IMR-90 (cell line): ENCODE results near the gene PDCD1LG2. TPM values are rescaled to one million over a fixed set of nuclear protein-coding genes. Genes with fewer than 3 reads are reported as not detected.

Experiments
- ATAC-seq: fragments of 200-7000 bp; cut with Tn5 transposase; 2 replicates; pipeline ENCODE4 v1.9.1; 2020; ENCODE audit warnings: low read depth, mild to moderate bottlenecking, moderate library complexity
- BruUV-seq: library from RNA; stranded (reverse); fragments of 400-500 nt; replicated peaks from 2 replicates; lab custom pipeline; 2021; lab: Mats Ljungman, UMichigan
- CTCF ChIA-PET: fragments of 300-600 bp; formaldehyde crosslinking; extraction: SDS; loops from one replicate; lab custom pipeline; 2021; ENCODE audit warnings: antibody characterized with exemption; lab: Yijun Ruan, JAX
- POLR2A ChIA-PET: fragments of 300-600 bp; sonication (Branson Sonifier 250); formaldehyde crosslinking; loops from one replicate; lab custom pipeline; 2022; ENCODE audit warnings: antibody characterized with exemption; ENCODE audit not compliant: unreplicated experiment; lab: Charles Lee
- DNase-seq: peaks from one replicate; pipeline ENCODE4 v3.0.0; 2013
- H2AFZ ChIP-seq: replicated peaks from 2 replicates; pipeline ENCODE3; 2013; ENCODE audit warnings: low read length, mild to moderate bottlenecking; ENCODE audit not compliant: poor library complexity
- H2AK5ac ChIP-seq: 2 replicates; pipeline ENCODE4 v1.6.1; 2013; ENCODE audit warnings: low read depth, low read length, inconsistent platforms
- H2AK9ac ChIP-seq: replicated peaks from 2 replicates; pipeline ENCODE3; 2013; ENCODE audit warnings: mild to moderate bottlenecking, low read depth, low read length, moderate library complexity; ENCODE audit not compliant: poor library complexity
- H2BK120ac ChIP-seq: 2 replicates; pipeline ENCODE4 v1.6.1; 2013; ENCODE audit warnings: low read depth, low read length, inconsistent platforms
- H2BK15ac ChIP-seq: 3 replicates; pipeline ENCODE4 v1.6.1; 2013; ENCODE audit warnings: low read depth, low read length, inconsistent platforms
- H2BK20ac ChIP-seq: 2 replicates; pipeline ENCODE4 v1.6.1; 2013; ENCODE audit warnings: low read depth, mild to moderate bottlenecking, inconsistent platforms, low read length, moderate library complexity
- H2BK5ac ChIP-seq: 2 replicates; pipeline ENCODE4 v1.6.1; 2013; ENCODE audit warnings: mild to moderate bottlenecking, low read depth, low read length, inconsistent platforms; ENCODE audit not compliant: poor library complexity, severe bottlenecking
- H3K14ac ChIP-seq: replicated peaks from 2 replicates; pipeline ENCODE4 v1.6.1; 2013; ENCODE audit warnings: low read depth, low read length, inconsistent platforms
- H3K18ac ChIP-seq: 2 replicates; pipeline ENCODE4 v1.6.1; 2013; ENCODE audit warnings: low read depth, low read length, control low read depth
- H3K23ac ChIP-seq: 2 replicates; pipeline ENCODE4 v1.6.1; 2013; ENCODE audit warnings: low read depth, low read length, inconsistent platforms
- H3K27ac ChIP-seq: 2 replicates; pipeline ENCODE4 v1.5.1; 2013; ENCODE audit warnings: mild to moderate bottlenecking, control low read depth, low read length; ENCODE audit not compliant: insufficient read depth
- H3K27me3 ChIP-seq: 2 replicates; pipeline ENCODE4 v1.6.1; 2013; ENCODE audit warnings: low read length; ENCODE audit not compliant: control insufficient read depth, insufficient read depth
- H3K36me3 ChIP-seq: 2 replicates; pipeline ENCODE4 v1.6.1; 2013; ENCODE audit warnings: low read length, mixed read lengths; ENCODE audit not compliant: control insufficient read depth, insufficient read depth
- H3K4ac ChIP-seq: 2 replicates; pipeline ENCODE4 v1.6.1; 2013; ENCODE audit warnings: low read depth, low read length, inconsistent platforms
- H3K4me1 ChIP-seq: 2 replicates; pipeline ENCODE4 v1.6.1; 2013; ENCODE audit warnings: low read length, mixed read lengths; ENCODE audit not compliant: control insufficient read depth, insufficient read depth
- H3K4me2 ChIP-seq: 2 replicates; pipeline ENCODE4 v1.6.1; 2013; ENCODE audit warnings: low read depth, mild to moderate bottlenecking, control low read depth, low read length, moderate library complexity
- H3K4me3 ChIP-seq: 2 replicates; pipeline ENCODE4 v1.5.1; 2013; ENCODE audit warnings: low read depth, mild to moderate bottlenecking, control low read depth, low read length, moderate library complexity; ENCODE audit not compliant: insufficient read depth
- H3K56ac ChIP-seq: 2 replicates; pipeline ENCODE4 v1.6.1; 2013; ENCODE audit warnings: low read length, inconsistent platforms; ENCODE audit not compliant: insufficient read depth; ENCODE audit errors: extremely low read depth
- H3K79me1 ChIP-seq, 2 experiments: 2 replicates each; pipeline ENCODE4 v1.6.1; 2013; ENCODE audit warnings: low read length in 2 of 2, inconsistent platforms in 1 of 2, low read depth in 1 of 2
- H3K9ac ChIP-seq: 2 replicates; pipeline ENCODE4 v1.6.1; 2013; ENCODE audit warnings: low read depth, low read length, control low read depth
- H3K9me1 ChIP-seq: 2 replicates; pipeline ENCODE4 v1.6.1; 2013; ENCODE audit warnings: low read length, inconsistent platforms; ENCODE audit not compliant: insufficient read depth
- H3K9me3 ChIP-seq: 2 replicates; pipeline ENCODE4 v1.6.1; 2013; ENCODE audit warnings: low read length; ENCODE audit not compliant: control insufficient read depth, insufficient read depth
- H4K20me1 ChIP-seq: 2 replicates; pipeline ENCODE4 v1.6.1; 2013; ENCODE audit warnings: low read length, inconsistent platforms; ENCODE audit not compliant: insufficient read depth
- H4K5ac ChIP-seq: 2 replicates; pipeline ENCODE4 v1.6.1; 2013; ENCODE audit warnings: mild to moderate bottlenecking, low read depth, low read length, control low read depth
- H4K8ac ChIP-seq, 2 experiments: 2 replicates each; pipeline ENCODE4 v1.6.1; 2013; ENCODE audit warnings: low read depth in 2 of 2, low read length in 2 of 2, control low read depth in 1 of 2, inconsistent platforms in 1 of 2
- H4K91ac ChIP-seq: 2 replicates; pipeline ENCODE4 v1.6.1; 2013; ENCODE audit warnings: low read depth, low read length, inconsistent platforms; ENCODE audit not compliant: insufficient read depth
- BHLHE40 ChIP-seq: fragments of 150-350 bp; IDR thresholded peaks from 2 replicates; pipeline ENCODE4 v1.6.1; 2016; ENCODE audit warnings: mild to moderate bottlenecking, low read depth, low read length
- CEBPB ChIP-seq: IDR thresholded peaks from 2 replicates; pipeline ENCODE4 v1.6.1; 2012; ENCODE audit warnings: low read depth, low read length, improper control_type of control experiment
- CHD1 ChIP-seq: IDR thresholded peaks from 2 replicates; pipeline ENCODE4 v1.6.1; 2012; ENCODE audit warnings: low read depth, low read length, improper control_type of control experiment
- CTCF ChIP-seq: conservative IDR thresholded peaks from 2 replicates; pipeline ENCODE4 v1.5.1; 2012; ENCODE audit warnings: mild to moderate bottlenecking, low read depth, low read length, improper control_type of control experiment
- FOS ChIP-seq: fragments of 150-350 bp; IDR thresholded peaks from 2 replicates; pipeline ENCODE4 v1.6.1; 2016; ENCODE audit warnings: low read depth, low read length
- MAFK ChIP-seq: IDR thresholded peaks from 2 replicates; pipeline ENCODE4 v1.6.1; 2012; ENCODE audit warnings: low read depth, low read length, improper control_type of control experiment
- MAZ ChIP-seq: IDR thresholded peaks from 2 replicates; pipeline ENCODE4 v1.6.1; 2012; ENCODE audit warnings: low read depth, mild to moderate bottlenecking, low read length, improper control_type of control experiment, moderate library complexity, borderline replicate concordance
- MXI1 ChIP-seq: IDR thresholded peaks from 2 replicates; pipeline ENCODE4 v1.6.1; 2012; ENCODE audit warnings: low read depth, mild to moderate bottlenecking, low read length, moderate library complexity, borderline replicate concordance
- NFE2L2 ChIP-seq: fragments of 150-350 bp; IDR thresholded peaks from 2 replicates; pipeline ENCODE4 v1.6.1; 2016; ENCODE audit warnings: low read depth, mild to moderate bottlenecking, low read length
- POLR2A ChIP-seq: IDR thresholded peaks from 2 replicates; pipeline ENCODE4 v1.6.1; 2012; ENCODE audit warnings: mild to moderate bottlenecking, low read depth, low read length
- RAD21 ChIP-seq: IDR thresholded peaks from 2 replicates; pipeline ENCODE4 v1.6.1; 2012; ENCODE audit warnings: low read length, improper control_type of control experiment
- RCOR1 ChIP-seq: IDR thresholded peaks from 2 replicates; pipeline ENCODE4 v1.6.1; 2012; ENCODE audit warnings: mild to moderate bottlenecking, low read length, improper control_type of control experiment; ENCODE audit not compliant: insufficient replicate concordance
- RFX5 ChIP-seq: IDR thresholded peaks from 2 replicates; pipeline ENCODE4 v1.8.0; 2012; ENCODE audit warnings: low read depth, mild to moderate bottlenecking, low read length, moderate library complexity
- SMC3 ChIP-seq: fragments of 150-350 bp; IDR thresholded peaks from 2 replicates; pipeline ENCODE4 v1.6.1; 2016; ENCODE audit warnings: low read depth, mild to moderate bottlenecking, antibody characterized with exemption, low read length, moderate library complexity
- WGBS, 2 experiments: methylation state at CpG; one replicate each; pipeline versions ENCODE4 v1.1.5 to v1.1.7; 2013; ENCODE audit warnings: missing lambda C conversion rate in 2 of 2; ENCODE audit not compliant: insufficient read length in 1 of 2; ENCODE audit errors: extremely low coverage in 2 of 2; 5-methylcytosine and 5-hydroxymethylcytosine counted together
- dilution Hi-C: fragments of 300-500 bp; cut with HindIII; formaldehyde crosslinking; loops from one replicate; pipeline ENCODE4 v1.14.3; 2018; ENCODE audit warnings: low sequenced_read_pairs; ENCODE audit not compliant: unreplicated experiment
- in situ Hi-C: fragments of 300-500 bp; cut with MboI; formaldehyde crosslinking; loops from 3 replicates; pipeline ENCODE4 v1.14.3; 2019; ENCODE audit warnings: low sequenced_read_pairs, inconsistent platforms, mixed read lengths
- intact Hi-C: fragments of 100-400 bp; cut with micrococcal nuclease; formaldehyde crosslinking; loops from 2 replicates; pipeline ENCODE4 v1.10.0; 2022
- polyA plus RNA-seq, 3 experiments: library from polyadenylated mRNA; depleted of rRNA; stranded (reverse); fragments of >200 nt; gene quantifications; 2 replicates each; pipeline ENCODE4 v1.2.3, GENCODE V29; 2012; ENCODE audit warnings: low replicate concordance in 1 of 3
- total RNA-seq: library from RNA; depleted of rRNA; stranded (reverse); fragments of >200 nt; gene quantifications from 2 replicates; pipeline ENCODE4 v1.2.3, GENCODE V29; 2012
- TF ChIP-seq, protein P1 (sequence below): fragments of 150-350 bp; IDR thresholded peaks from 2 replicates; pipeline ENCODE4 v1.6.1; 2017; ENCODE audit warnings: mild to moderate bottlenecking, antibody characterized with exemption, low read length, low read depth

PDCD1LG2 gene
- total and polyA plus RNA-seq, 2 of the 4 experiments (the other 2 are of a cell fraction): 17.5 to 33.3 TPM

DNA sequence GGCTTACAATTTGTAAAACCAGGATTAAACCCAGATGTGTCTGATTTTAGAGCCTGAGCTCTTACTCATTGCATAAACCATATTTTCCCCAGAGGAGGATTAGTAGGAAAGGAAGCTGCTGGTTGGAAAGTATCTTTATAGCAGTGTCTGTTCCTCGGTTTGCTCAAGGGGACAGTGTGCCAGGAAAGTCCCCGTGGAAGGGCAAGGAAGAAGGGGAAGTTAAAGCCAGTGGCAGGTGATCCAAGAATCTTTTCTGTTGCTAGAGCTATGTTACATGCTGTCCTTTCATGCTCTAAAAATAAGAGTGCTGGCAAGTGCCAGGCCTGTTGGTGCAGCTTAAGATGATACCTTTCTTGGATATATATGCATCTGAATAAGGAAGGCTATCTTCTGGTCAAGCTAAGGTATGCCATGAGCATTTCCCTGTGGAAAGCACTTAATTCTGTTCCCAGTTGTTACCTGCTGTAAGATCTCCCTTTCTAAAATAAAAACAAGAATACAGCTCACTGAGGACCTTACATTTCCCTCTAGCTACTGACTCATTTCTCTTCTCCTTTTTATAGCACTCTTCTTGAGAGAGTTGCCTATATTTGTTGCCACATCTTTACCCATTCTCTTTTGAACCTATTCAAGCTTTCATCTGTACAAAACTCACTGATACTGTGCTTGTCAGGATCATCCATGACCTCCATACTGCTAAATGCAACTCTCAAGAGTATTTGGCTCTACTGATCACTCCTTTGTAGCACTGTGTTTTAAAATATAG lies 8.0 kb downstream of the PDCD1LG2 start:
- H2BK5ac ChIP-seq: peak overlapping the region; percentile 10
- peaks cover 6% of the 10 kb centered on the region for H3K36me3 ChIP-seq
- peak overlapping the region; percentile 1; the same call in 1 of the 2 replicates for H3K4me2 ChIP-seq
- H3K4me1 ChIP-seq: peaks cover 9% of the 10 kb centered on the region
- no peaks in the 10 kb centered on the region for H4K20me1 ChIP-seq
- POLR2A ChIA-PET: no interaction called here
- H4K91ac ChIP-seq: no peak overlapping the region; the same call in 1 of the 2 replicates
- no peak overlapping the region for H3K27ac ChIP-seq
- CTCF ChIA-PET: interaction anchor here (0.7 to 1.0 kb wide), 2 partner anchors 33 to 37 kb away, joined by 3 read pairs; no protein-coding TSS in a partner anchor
- in situ Hi-C loops (no loop called here), dilution Hi-C loops (no loop called here), intact Hi-C loops (no loop called here)
- peak overlapping the region; percentile 20; the same call in 1 of the 2 replicates for H2AK5ac ChIP-seq
- peak overlapping the region; percentile 34 to 57; a peak in 2 of 4 replicates for H4K8ac ChIP-seq
- no peak overlapping the region for H2AK9ac ChIP-seq
- no peak for DNase-seq
- no peak overlapping the region for H2BK20ac ChIP-seq
- H3K4ac ChIP-seq: 0 out of 2 replicates have a peak overlapping the region, but pooled peaks have one; percentile 22
- H3K9me1 ChIP-seq: peaks cover 12% of the 10 kb centered on the region
- peak; percentile 58 for ATAC-seq
- H3K56ac ChIP-seq: no peak overlapping the region
- no peaks in the 10 kb centered on the region for H3K9me3 ChIP-seq
- peak overlapping the region; percentile 33; the same call in 1 of the 2 replicates for H3K14ac ChIP-seq
- H2AFZ ChIP-seq: no peak overlapping the region
- no peak overlapping the region for H3K4me3 ChIP-seq
- peaks cover 50 to 77% of the 10 kb centered on the region in 2 experiments for H3K79me1 ChIP-seq
- H3K27me3 ChIP-seq: no peaks in the 10 kb centered on the region
- no peak overlapping the region; the same call in 1 of the 2 replicates for H4K5ac ChIP-seq
- 0 out of 3 replicates have a peak overlapping the region, but pooled peaks have one; percentile 39 for H2BK15ac ChIP-seq
- peak overlapping the region; percentile 5; the same call in 1 of the 2 replicates for H2BK120ac ChIP-seq
- H3K9ac ChIP-seq: no peak overlapping the region
- WGBS, 2 experiments: 82% methylated on average over 2 of the region's 2 CpGs; no CpG with 5 or more reads in 1 of the 2 experiments
- BruUV-seq: no TSS peak
- H3K23ac ChIP-seq: peak overlapping the region; percentile 46; the same call in 1 of the 2 replicates
- peak overlapping the region; percentile 57; the same call in 1 of the 2 replicates for H3K18ac ChIP-seq
- TF ChIP-seq RFX5 (no peak), BHLHE40 (no peak), MAZ (no peak), CHD1 (no peak), MXI1 (no peak), RCOR1 (no peak), SMC3 (no peak), RAD21 (no peak), MAFK (no peak), POLR2A (no peak), NFE2L2 (no peak), CTCF (no peak), FOS (no peak), CEBPB (no peak)
- TF ChIP-seq, protein P1, sequence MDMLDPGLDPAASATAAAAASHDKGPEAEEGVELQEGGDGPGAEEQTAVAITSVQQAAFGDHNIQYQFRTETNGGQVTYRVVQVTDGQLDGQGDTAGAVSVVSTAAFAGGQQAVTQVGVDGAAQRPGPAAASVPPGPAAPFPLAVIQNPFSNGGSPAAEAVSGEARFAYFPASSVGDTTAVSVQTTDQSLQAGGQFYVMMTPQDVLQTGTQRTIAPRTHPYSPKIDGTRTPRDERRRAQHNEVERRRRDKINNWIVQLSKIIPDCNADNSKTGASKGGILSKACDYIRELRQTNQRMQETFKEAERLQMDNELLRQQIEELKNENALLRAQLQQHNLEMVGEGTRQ: no peak
